Epithelial cell of prostate (primary cell): Measurements from ENCODE around the gene LILRB1.
"Not testable (repeated sequence)": the region's sequence is repeated elsewhere in the genome, so short reads cannot be mapped to it uniquely, and the experiment has no call there.

Source experiments
- DNase-seq: peaks from one replicate; pipeline ENCODE4 v3.0.0-alpha.2; 2011; ENCODE audit warnings: low read depth, low spot score
- H3K27ac ChIP-seq: fragments of 450-650 bp; 2 replicates; pipeline ENCODE4 v1.5.1; 2017; ENCODE audit warnings: mild to moderate bottlenecking

Gene LILRB1

GRCh38 chr19:54660306-54660705 lies 30.0 kb downstream of the LILRB1 start:
- DNase-seq: no peak
- no peak overlapping the region for H3K27ac ChIP-seq

GRCh38 chr19:54660964-54661363 lies 30.7 kb downstream of the LILRB1 start:
- no peak for DNase-seq
- H3K27ac ChIP-seq: no peak overlapping the region

- no peak for DNase-seq
- H3K27ac ChIP-seq: no peak overlapping the region
Observed at GRCh38 chr19:54661846-54662481, 31.7 kb downstream of the LILRB1 start.

GRCh38 chr19:54662730-54663129 lies 32.4 kb downstream of the LILRB1 start, which contains the start of gene LILRB4:
TSS of gene LILRB4 (plus strand) at chr19:54662985. CDS start at chr19:54663034, 49 bp downstream.
- no peak for DNase-seq
- no peak within 1 kb of the TSS for H3K27ac ChIP-seq

- H3K27ac ChIP-seq: no peak overlapping the region
- DNase-seq: no peak
Observed at GRCh38 chr19:54665530-54665929, 35.2 kb downstream of the LILRB1 start.

GRCh38 chr19:54667217-54667616 lies 36.9 kb downstream of the LILRB1 start:
- no peak overlapping the region for H3K27ac ChIP-seq
- no peak for DNase-seq

GRCh38 chr19:54668353-54668752 lies 38.1 kb downstream of the LILRB1 start:
- no peak for DNase-seq
- no peak overlapping the region for H3K27ac ChIP-seq

GRCh38 chr19:54670576-54671357 lies 40.5 kb downstream of the LILRB1 start:
- no peak overlapping the region for H3K27ac ChIP-seq
- no peak for DNase-seq

- DNase-seq: no peak
- H3K27ac ChIP-seq: no peak overlapping the region
Observed at GRCh38 chr19:54673222-54673621, 42.9 kb downstream of the LILRB1 start.

GRCh38 chr19:54674021-54674617 lies 43.8 kb downstream of the LILRB1 start:
- H3K27ac ChIP-seq: no peak overlapping the region
- no peak for DNase-seq

GRCh38 chr19:54676210-54676834 lies 46.0 kb downstream of the LILRB1 start:
- H3K27ac ChIP-seq, DNase-seq: not testable (repeated sequence)

GRCh38 chr19:54677217-54677616 lies 46.9 kb downstream of the LILRB1 start:
- no peak for DNase-seq
- H3K27ac ChIP-seq: no peak overlapping the region

- DNase-seq, H3K27ac ChIP-seq: not testable (repeated sequence)
Observed at GRCh38 chr19:54681596-54681995, 51.3 kb downstream of the LILRB1 start.

GRCh38 chr19:54682306-54682856 lies 52.1 kb downstream of the LILRB1 start:
- DNase-seq: no peak
- no peak overlapping the region for H3K27ac ChIP-seq

- DNase-seq: no peak
- H3K27ac ChIP-seq: no peak overlapping the region
Observed at GRCh38 chr19:54684527-54684926, 54.2 kb downstream of the LILRB1 start.
